OCI-LY3 (cell line): ENCODE measurements around the gene DQX1.

Experiments
- H2AFZ ChIP-seq: fragments of 200-600, 300-600 bp; shearing (Covaris generic); 2 replicates; pipeline ENCODE4 v1.6.0; 2014; ENCODE audit warnings: antibody characterized with exemption, low read depth, low read length
- H3K27ac ChIP-seq: fragments of 200-600, 300-600 bp; sonication (generic); 2 replicates; pipeline ENCODE4 v1.5.1; 2014; ENCODE audit warnings: mild to moderate bottlenecking, low read length, moderate library complexity, mixed read lengths
- H3K27me3 ChIP-seq: fragments of 200-600, 300-600 bp; sonication (generic); 2 replicates; pipeline ENCODE4 v1.6.1; 2014; ENCODE audit warnings: low read depth, low read length, mixed read lengths
- H3K36me3 ChIP-seq: fragments of 200-600, 300-600 bp; sonication (generic); replicated peaks from 2 replicates; pipeline ENCODE3; 2014; ENCODE audit warnings: low read depth, low read length, mixed read lengths
- H3K4me1 ChIP-seq: fragments of 300-600, 200-600 bp; sonication (generic); 2 replicates; pipeline ENCODE4 v1.6.1; 2014; ENCODE audit warnings: low read length, mixed read lengths
- H3K4me2 ChIP-seq: fragments of 200-600, 300-600 bp; sonication (generic); 2 replicates; pipeline ENCODE4 v1.6.1; 2014; ENCODE audit warnings: low read length, mixed read lengths
- H3K4me3 ChIP-seq: fragments of 300-600, 200-600 bp; sonication (generic); 2 replicates; pipeline ENCODE4 v1.5.1; 2014; ENCODE audit warnings: antibody characterized with exemption, mild to moderate bottlenecking, low read length, moderate library complexity
- H3K79me2 ChIP-seq: fragments of 300-600, 200-600 bp; shearing (Covaris generic); 2 replicates; pipeline ENCODE4 v1.6.1; 2014; ENCODE audit warnings: mild to moderate bottlenecking, low read length, mixed read lengths
- H3K9ac ChIP-seq: fragments of 300-600, 200-600 bp; shearing (Covaris generic); 2 replicates; pipeline ENCODE4 v1.6.0; 2014; ENCODE audit warnings: mild to moderate bottlenecking, low read length, moderate library complexity
- H3K9me3 ChIP-seq: fragments of 200-600, 300-600 bp; shearing (Covaris generic); 2 replicates; pipeline ENCODE4 v1.6.1; 2014; ENCODE audit warnings: low read length, mixed read lengths; ENCODE audit not compliant: insufficient read depth
- H4K20me1 ChIP-seq: fragments of 200-600, 300-600 bp; sonication (generic); 2 replicates; pipeline ENCODE4 v1.6.1; 2016; ENCODE audit warnings: low read length, mixed read lengths; ENCODE audit not compliant: insufficient read depth
- CTCF ChIP-seq: fragments of 200-600, 300-600 bp; sonication (generic); IDR thresholded peaks from 2 replicates; pipeline ENCODE4 v1.5.1; 2014; ENCODE audit warnings: antibody characterized with exemption, low read length, low read depth
- EZH2phosphoT487 ChIP-seq: fragments of 200-600 bp; shearing (Covaris generic); IDR thresholded peaks from 2 replicates; pipeline ENCODE4 v1.6.1; 2018; ENCODE audit warnings: antibody characterized with exemption, mixed run types, low read depth

Gene DQX1

GRCh38 chr2:74511104-74511989 is 14.7 kb downstream of the DQX1 start:
- Histone ChIP-seq H3K4me2 (no peak overlapping the region), H3K27me3 (no peaks in the 10 kb centered on the region), H2AFZ (no peak overlapping the region)

GRCh38 chr2:74510272-74510671 is 15.8 kb downstream of the DQX1 start:
- no peak overlapping the region for H3K4me3 ChIP-seq
- no peak overlapping the region for H3K4me2 ChIP-seq
- peaks cover 11% of the 10 kb centered on the region for H3K79me2 ChIP-seq
- H3K36me3 ChIP-seq: peaks cover 8% of the 10 kb centered on the region
- H3K9me3 ChIP-seq: no peaks in the 10 kb centered on the region
- TF ChIP-seq EZH2phosphoT487: no peak
- no peak for TF ChIP-seq CTCF
- no peak overlapping the region for H3K9ac ChIP-seq
- H4K20me1 ChIP-seq: no peaks in the 10 kb centered on the region
- H2AFZ ChIP-seq: no peak overlapping the region
- no peaks in the 10 kb centered on the region for H3K27me3 ChIP-seq
- no peak overlapping the region for H3K27ac ChIP-seq
- H3K4me1 ChIP-seq: peaks cover 26% of the 10 kb centered on the region

More at GRCh38 chr2:74511104-74511989, 14.7 kb downstream of the DQX1 start:
- no peak overlapping the region for H3K4me3 ChIP-seq
- no peaks in the 10 kb centered on the region for H3K9me3 ChIP-seq
- H3K4me1 ChIP-seq: peaks cover 19% of the 10 kb centered on the region
- no peaks in the 10 kb centered on the region for H3K36me3 ChIP-seq
- H3K79me2 ChIP-seq: peaks cover 7% of the 10 kb centered on the region
- no peak overlapping the region for H3K9ac ChIP-seq
- H4K20me1 ChIP-seq: no peaks in the 10 kb centered on the region
- TF ChIP-seq CTCF (no peak), EZH2phosphoT487 (no peak)
- no peak overlapping the region for H3K27ac ChIP-seq

- TF ChIP-seq EZH2phosphoT487: no peak
- no peak for TF ChIP-seq CTCF
- Histone ChIP-seq H2AFZ (peak overlapping the region; percentile 24; the same call in 1 of the 2 replicates), H3K4me2 (peak overlapping the region; percentile 88), H3K36me3 (peaks cover 13% of the 10 kb centered on the region), H3K27ac (peak overlapping the region; percentile 93), H3K9ac (peak overlapping the region; percentile 91), H4K20me1 (no peaks in the 10 kb centered on the region), H3K27me3 (no peaks in the 10 kb centered on the region), H3K9me3 (no peaks in the 10 kb centered on the region), H3K79me2 (peaks cover 11% of the 10 kb centered on the region), H3K4me3 (peak overlapping the region; percentile 82), H3K4me1 (peaks cover 32% of the 10 kb centered on the region)
Measured at GRCh38 chr2:74507926-74508520, 18.0 kb downstream of the DQX1 start.
